HG03135 (cell line): ENCODE measurements around the gene IQCC.

Experiments
- ATAC-seq: cut with Tn5 transposase; IDR thresholded peaks from one replicate; pipeline ENCODE4 v1.9.1; 2021; ENCODE audit warnings: mild to moderate bottlenecking, moderate library complexity; ENCODE audit not compliant: unreplicated experiment

IQCC gene

DNA sequence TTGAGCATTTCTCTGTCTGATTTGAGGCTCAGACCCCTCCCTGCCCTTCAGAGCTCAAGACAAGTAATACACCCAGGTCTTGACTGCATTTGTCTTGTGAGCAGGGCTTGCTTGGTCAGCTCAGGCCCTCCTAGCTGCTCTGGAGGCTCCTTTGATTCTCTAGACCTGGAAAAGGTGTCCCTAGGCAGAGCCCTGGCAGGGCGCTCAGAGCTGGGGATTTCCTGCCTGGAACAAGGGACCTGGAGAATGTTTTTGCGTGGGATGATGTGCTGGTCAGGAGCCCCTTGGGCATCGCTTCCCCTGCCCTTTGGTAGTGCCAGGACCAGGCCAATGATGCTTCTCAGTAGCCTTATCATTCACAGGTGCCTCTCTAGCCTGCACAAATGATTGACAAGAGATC lies 9.9 kb upstream of the IQCC start:
- no peak for ATAC-seq

DNA sequence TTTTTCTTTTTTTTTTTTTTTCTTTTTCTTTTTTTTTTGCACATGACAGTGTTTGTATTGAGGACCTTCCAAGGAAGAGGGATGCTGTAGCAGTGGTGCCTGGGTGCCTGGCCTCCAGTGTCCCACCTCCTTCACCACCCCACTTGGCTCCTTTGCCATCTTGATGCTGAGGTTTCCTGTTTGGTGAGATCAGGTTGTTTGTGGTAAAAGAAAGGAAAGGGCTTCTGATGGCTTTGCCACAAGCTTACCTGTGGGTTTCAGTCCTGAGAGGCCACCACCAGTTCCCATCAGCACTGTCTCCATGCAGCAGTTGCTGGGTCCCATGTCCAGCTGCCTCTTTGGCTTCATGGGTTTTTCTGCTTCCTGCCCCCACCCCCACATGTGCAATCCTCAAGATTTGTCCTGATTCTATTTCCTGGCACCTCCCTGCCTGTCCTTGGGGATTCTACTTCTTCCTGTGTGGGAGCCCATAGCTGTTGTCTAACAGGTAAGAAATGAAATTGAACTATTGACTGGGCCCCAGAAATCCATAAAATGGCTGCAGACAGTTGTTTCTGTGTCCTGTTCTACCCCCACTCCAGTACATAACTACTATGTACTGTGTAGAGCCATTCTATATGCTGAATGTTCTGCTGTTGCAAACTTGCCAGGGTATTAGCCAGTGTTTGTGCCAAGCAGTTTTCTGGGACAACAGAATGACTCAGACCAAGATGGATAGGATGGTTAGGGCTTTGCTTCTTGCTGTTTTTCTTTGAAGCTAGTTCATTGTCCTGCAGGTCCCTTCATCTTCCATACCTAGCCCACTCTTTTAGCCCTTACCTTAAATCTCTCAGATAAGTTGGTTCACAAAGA lies 9.3 kb upstream of the IQCC start:
- ATAC-seq, result no peak

DNA sequence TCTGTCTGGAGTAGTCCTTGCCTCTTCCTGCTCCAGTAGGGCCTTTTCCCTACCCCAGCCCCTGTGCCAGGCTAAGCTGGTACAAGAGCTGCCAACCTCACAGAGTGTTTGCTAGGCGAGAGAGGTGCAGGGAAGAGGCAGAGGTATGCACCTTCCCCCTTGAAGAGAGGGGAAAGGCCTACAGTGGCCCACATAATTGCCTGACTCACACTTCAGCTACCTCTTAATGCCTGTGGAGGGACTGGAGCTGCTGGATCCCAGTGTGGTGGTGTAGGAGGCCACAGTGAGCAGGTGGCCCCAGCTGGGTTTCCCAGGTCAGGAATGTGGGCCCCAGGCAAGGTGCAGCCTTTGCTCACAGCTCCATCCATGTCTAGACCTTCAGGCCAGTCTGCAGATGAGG lies 8.4 kb upstream of the IQCC start:
- no peak for ATAC-seq

DNA sequence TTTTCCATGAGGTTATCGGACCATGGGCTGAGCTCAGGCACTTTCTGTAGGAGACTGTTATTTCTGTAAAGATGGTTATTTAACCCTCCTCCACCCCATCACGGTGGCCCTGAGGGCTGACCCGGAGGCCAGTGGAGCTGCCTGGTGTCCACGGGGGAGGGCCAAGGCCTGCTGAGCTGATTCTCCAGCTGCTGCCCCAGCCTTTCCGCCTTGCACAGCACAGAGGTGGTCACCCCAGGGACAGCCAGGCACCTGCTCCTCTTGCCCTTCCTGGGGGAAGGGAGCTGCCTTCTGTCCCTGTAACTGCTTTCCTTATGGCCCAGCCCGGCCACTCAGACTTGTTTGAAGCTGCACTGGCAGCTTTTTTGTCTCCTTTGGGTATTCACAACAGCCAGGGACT lies 7.6 kb upstream of the IQCC start:
- no peak for ATAC-seq

DNA sequence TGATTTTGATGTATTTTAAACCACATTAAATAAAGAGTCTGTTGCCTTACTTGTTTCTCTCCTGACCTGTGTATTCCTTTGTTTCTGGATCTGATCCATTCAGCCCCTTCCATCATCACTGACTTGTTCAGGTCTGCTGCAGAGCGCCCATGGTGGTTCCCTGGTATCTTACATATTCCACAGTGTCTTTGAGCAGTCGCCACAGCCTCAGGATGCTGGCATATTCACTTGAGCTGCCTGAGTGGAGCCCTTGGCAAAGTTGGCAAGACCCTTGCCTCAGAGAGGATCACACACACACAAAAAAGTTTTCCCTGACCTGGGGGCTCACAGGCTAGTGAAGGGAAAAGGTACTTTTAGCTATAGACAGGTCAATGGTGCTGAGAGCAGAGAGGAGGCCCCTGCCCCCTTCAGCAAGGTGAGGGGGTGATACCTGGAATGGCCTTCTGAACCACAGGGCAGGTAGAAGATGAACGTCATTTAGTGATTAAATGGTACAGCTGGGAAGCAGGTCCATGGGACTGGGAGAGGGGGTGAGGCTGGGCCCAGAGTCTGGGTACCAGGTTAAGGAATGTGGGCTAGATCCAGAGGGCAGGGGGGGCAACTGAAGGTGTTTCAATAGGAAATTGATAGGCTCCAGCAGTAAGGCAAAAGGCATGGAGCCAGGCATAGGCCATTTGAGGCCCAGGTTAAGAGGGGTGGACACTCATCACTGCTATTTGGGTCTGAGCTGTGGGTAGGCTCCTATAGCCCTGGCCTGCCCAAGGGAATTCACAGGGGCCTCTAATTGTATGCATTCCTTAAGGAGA lies 7.0 kb upstream of the IQCC start:
- no peak for ATAC-seq

DNA sequence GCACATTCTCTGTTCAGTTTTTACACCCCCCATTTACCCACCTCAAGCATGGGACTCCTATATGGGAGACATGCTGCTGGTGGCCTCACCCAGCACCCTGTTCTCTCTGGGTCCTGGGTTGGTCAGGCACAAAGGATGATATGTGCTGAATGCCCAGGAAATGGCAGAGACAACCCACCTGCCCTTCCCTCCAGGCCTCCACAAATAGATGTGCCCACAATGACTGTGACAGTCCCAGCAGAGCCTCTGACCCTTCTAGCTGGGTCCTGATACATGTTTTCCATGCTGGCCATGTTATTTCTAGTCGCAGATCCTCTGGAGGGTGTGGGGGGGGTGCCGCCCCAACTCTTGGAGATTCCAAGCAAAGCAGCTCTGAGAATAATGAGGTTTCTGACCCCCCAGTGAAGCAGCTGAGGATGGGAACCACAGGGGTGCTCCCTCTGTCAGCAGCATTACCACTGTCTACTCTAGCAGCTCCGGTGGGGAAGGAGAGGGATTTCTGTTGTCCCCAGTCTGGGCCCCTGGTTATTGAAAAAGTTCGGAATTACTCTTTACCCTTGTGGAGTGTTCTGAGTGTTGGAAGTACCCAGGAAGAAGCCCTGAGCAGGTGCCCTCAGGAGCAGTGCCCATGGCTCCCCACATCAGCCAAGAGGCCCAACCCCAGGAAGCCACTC lies 6.3 kb upstream of the IQCC start:
- no peak for ATAC-seq

DNA sequence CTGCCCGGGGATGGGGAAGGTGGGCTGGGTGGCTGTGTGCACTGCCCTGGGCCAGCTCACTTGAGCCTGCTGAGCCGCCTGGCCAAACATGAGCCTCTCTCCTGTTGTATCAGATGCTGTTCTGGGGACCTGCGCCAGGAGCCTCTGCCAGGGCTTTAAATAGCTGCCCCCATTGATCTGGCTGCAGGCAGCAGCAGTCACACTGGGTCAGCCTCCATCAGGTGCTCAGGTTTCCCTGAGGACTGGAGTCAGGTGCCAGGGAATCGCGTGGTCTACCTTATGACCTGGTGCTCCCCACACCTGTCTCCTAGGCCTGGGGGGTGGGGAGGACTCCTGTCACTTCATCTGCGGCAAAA lies 5.8 kb upstream of the IQCC start:
- no peak for ATAC-seq

DNA sequence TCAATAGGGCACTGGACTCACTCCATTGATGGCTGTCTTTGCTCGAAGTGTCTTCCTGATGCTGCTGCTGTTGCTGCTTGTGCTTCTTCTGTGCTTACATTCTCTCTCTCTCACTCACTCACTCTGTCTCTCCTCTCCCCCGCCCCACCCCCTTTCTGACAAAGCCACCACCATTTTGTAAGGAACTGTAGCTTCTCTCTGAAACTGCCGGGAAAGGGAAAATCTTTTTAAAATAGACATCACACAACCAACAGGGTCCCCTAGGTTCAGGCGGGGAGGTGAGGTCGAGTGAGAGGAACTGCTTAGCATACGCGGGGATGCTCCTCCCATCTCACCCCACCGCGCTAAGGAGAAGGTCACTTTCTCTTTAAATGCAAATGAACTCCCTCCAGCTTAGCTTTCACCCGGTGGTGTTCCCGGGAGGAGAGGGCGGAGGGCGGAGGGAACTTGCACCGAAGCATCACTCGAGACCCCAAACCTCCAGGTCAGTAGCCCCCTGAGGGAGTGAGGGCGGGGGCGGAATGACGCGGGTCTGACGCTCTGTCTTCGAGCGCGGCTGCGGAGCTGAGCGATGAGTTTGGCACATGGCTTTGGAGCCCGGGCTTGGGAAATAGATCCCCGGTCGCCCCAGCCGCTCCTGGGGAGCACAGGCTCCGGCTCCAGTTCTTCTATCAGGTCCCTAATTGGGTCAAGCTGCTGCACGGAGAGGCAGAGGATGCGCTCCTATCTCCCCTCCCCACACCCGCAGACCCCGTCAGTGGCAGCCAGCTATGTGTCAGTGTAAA lies 5.1 kb upstream of the IQCC start, which contains the start of gene CCDC28B:
CCDC28B (plus strand) TSS at position 370 of the 785 bp plus-strand sequence. CDS start 1,341 bp downstream, outside the sequence.
- ATAC-seq, result no peak

DNA sequence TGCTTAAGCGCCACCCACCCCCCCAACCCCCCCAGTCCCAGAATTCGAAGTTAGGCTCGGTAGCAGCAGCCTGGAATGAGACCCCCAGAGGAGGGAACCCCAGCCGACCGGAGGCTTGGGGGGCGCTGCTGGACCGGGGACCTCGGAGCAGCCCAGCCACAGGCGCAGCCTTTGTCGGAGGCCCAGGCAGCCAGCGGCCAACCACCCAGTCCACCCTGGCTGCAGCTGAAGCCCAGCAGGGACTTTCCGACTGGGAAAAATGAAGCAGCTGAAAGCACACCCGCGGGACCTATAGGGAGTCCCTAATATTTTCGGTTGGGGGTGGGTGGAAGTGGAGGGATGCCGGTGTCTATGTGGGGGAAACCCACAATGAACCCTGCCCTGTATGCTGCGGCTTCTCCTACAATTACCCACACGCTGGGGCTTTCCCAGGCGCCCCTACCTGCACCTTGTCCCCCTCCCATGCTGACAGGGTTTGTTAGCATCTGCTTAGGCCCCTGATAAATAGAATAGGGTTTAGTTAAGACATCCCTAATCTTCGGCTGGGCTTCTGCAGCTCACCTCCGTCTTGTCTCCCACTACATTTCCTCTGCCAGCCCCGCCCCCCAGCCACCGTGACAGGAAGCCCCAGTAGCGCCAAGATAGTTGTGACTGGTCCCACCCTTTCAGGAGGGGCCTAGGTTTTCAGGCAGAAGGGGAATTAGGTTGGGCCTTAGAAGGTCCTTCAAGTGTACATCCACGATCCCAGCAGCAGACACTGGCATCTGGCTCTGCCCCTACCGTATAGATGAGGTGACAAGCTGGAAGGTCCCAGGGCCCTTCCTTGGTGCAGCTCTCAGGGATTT lies 4.2 kb upstream of the IQCC start:
- no peak for ATAC-seq

DNA sequence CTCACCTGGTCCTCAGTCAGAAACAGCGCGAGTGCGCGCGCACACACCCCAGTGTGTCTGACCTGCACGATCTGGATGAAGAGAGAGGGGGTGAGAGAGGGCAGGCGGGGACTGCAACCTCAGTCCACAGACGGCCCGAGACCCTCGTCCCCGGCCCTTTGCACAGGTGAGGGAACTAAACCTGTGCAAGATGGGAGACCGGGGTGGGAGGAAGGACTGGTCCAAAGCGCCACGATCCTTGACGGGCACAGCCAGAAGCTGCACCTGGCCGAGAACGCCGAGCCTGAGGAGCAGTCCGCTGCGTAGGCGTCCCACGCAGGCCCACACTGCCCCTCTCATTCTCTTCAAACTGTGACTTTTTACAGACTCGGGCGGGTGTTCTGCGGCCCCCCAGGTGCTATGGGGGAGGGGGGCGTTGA lies 519 bp upstream of the IQCC start:
- no peak for ATAC-seq

DNA sequence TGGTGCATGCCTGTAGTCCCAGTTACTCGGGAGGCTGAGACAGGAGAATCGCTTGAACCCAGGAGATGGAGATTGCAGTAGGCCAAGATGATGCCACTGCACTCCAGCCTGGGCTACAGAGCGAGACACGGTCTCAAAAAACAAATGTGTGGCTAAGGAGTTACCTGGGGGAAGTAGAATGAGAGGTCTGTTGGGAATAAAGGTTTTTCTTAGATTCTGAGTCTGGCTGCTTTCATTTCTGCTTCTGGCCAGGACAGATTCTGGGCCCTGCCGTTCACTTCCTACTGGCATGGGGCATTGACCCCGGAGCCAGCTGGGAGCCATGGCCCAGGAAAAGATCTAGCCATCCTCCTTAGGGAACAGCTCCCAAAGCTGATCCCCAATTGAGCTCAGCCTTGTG lies 3.0 kb downstream of the IQCC start:
- no peak for ATAC-seq

DNA sequence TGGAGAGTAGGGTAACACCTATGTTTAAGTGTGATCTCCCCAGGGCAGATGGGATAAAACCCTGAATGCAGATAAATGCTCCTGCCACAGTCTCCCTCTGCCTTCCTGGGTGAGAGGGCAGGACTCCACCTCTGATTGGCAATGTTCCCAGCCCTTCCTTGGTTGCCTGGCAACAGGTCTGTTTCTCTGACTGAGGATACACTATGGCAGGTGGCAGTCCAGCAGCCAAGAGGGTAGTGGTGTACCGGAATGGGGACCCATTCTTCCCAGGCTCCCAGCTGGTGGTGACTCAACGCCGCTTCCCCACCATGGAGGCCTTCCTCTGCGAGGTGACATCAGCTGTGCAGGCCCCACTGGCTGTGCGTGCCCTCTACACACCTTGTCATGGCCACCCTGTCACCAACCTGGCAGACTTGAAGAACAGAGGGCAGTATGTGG lies 3.4 kb downstream of the IQCC start, which contains the start of gene DCDC2B:
DCDC2B (plus strand) TSS at position 199 of the 438 bp plus-strand sequence; CDS start at position 204, 5 bp downstream.
- ATAC-seq, result no peak

DNA sequence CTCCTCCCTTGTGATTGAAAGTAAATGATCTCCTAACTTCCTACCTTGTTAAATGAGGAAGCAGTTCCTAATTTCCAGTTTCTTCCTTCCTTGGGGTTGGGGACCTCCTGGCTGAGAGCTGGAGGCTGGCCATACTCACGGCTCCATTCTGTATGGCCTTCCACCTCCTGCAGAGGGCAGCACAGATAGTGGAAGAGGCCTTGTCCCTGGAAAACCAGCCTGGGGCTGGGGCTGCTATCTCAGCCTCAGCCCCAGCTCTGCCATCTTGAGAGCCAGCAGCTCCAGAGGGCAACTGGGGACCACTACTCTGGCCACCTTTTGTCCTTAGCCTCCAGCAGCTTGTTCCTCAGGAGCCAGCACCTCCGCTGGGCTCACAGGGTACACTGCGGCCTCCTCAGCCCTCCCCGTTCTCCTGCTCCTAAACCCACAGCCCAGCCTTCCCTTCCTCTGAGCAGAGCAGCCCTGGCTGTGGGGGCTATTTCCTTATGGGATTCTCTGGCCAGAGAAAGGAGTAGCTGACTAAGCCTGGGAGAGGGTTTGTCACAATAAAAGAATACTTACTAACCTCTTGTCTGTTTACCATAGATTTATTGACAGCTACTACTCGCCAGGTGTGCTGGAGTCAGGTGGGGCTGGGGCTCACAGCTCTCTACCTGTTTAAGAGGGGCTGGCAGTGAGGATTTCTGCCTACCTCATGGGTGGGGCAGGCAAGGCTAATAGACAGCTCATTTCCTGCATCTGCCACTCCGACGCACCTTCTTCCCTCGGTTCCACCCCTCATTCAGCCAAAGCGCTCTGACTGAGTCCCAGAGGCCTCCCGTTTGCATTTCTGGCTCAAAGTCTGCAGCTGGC lies 10.4 kb downstream of the IQCC start:
- ATAC-seq, result no peak

DNA sequence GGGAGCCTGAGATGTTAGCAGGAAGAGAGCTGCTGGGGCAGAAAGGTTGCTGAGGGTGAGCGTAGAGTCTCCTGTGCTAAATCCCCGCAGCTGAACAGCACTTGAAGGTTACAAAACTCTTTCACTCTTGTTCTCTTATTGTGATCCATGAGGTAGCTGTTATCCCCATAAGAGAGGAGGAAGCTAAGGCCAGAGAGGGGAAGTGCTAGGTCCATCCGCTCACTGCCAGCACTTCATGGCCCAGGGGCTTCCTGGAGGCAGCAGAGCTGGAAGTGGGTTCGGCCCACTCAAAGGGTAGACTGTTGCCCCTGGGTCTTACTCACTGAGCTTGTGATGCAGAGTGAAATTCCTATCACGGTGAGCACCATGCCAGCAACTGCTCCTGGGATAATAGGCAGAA lies 11.1 kb downstream of the IQCC start:
- no peak for ATAC-seq

DNA sequence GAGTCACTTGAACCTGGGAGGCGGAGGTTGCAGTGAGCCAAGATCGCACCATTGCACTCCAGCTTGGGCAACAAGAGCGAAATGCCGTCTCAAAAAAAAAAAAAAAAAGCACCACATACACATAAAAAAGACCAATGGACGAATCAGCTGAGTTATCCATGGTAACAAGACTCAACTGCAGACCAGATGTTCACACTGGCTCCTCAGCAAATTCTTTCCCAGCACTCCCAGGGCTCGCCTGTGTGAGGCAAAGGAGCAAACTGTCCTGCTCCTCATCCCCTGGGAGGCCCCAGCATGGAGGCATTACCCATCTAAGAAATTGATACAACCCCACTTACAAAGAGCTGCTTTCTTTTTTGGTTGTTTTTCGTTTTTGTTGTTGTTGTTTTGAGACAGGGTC lies 13.6 kb downstream of the IQCC start:
- no peak for ATAC-seq

DNA sequence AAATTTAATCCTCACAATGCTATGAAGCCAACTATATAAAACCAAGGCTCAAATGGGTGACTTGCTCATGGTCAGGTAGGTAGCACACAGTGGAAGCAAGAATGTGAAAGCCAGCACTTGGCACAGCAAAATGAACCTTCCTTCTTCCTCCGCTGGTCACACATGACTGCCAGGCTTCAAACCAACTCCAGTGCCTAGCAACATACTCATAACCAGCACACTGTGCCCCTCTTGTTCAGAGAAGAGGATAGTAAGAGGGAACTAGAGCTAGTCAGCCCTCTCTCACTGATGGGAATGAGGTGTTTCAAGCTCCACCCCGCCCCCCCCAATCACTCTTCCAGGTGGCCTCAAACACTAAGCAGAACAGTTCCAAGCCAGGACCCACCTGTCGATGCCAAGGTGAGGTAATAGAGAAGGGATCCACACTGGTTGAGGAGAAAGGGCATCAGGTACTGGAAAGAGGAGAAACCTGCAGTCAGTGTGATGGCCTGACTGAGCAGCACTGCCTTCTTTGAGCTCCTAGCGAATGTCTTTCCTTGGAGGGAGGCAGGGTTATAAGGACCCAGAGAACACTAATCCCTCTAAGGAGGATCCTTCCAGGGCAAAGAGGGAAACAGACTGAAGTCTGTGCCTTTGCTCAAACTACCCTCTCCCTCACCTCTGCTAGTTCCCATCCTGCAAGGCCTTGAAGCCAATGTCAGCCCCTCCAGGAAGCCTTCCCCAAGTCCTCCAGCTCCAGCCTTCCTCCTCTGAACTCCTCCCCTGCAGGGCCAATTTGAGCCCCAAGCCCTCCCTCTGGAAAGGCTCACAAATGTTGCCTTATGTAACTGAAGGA lies 15.5 kb downstream of the IQCC start:
- ATAC-seq, result no peak

DNA sequence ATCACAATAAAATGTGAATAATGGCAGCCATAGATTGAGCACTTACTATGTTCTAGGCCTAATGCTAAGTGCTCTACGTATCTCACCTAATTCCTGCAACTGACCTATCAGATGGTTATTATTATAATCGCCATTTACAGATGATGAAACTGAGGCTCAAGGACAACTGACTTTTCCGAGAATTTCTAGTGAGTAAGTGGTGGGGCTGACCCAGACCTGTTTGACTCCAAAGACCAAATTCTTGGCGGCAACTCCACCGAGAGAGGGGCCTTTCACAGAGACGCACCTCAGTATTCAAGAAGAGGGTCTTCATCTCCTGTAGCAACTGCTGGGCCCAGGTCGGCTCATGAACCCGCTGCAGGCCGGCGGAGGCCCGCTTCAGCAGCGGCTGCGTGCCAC lies 16.1 kb downstream of the IQCC start:
- no peak for ATAC-seq
